Measurements from ENCODE around the gene LUZP1.

DNA sequence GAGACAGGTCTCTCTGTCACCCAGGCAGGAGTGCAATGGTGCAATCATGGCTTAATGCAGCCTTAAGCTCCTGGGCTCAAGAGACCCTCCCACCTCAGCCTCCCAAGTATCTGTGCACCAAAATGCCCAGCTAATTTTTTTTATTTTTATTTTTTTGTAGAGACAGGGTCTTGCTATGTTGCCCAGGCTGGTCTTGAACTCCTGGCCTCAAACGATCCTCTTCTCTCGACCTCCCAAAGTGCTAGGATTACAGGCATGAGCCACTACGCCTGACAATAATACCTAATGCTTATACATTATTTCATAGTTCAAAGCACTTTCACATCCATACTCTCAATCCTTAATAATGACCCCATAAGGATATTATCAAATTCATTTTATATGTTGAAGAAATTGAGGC lies 48.3 kb downstream of the LUZP1 start:
- TF ChIP-seq, protein P1, sequence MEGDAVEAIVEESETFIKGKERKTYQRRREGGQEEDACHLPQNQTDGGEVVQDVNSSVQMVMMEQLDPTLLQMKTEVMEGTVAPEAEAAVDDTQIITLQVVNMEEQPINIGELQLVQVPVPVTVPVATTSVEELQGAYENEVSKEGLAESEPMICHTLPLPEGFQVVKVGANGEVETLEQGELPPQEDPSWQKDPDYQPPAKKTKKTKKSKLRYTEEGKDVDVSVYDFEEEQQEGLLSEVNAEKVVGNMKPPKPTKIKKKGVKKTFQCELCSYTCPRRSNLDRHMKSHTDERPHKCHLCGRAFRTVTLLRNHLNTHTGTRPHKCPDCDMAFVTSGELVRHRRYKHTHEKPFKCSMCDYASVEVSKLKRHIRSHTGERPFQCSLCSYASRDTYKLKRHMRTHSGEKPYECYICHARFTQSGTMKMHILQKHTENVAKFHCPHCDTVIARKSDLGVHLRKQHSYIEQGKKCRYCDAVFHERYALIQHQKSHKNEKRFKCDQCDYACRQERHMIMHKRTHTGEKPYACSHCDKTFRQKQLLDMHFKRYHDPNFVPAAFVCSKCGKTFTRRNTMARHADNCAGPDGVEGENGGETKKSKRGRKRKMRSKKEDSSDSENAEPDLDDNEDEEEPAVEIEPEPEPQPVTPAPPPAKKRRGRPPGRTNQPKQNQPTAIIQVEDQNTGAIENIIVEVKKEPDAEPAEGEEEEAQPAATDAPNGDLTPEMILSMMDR (tag by site-specific recombination; IDR thresholded peaks at IDR 0.05): no peak
- TF ChIP-seq ZNF146 (tag by site-specific recombination; IDR thresholded peaks at IDR 0.05) (no peak), ZFP3 (tag by site-specific recombination; IDR thresholded peaks at IDR 0.05; ENCODE audit: low read depth) (no peak), ZNF488 (tag by site-specific recombination; IDR thresholded peaks at IDR 0.05) (no peak), ZNF747 (tag by site-specific recombination; IDR thresholded peaks at IDR 0.05) (no peak), ZNF223 (tag by site-specific recombination; IDR thresholded peaks at IDR 0.05) (no peak), ZNF416 (tag by site-specific recombination; IDR thresholded peaks at IDR 0.05) (no peak), SP3 (tag by site-specific recombination; IDR thresholded peaks at IDR 0.05) (no peak), ZNF629 (tag by site-specific recombination; IDR thresholded peaks at IDR 0.05) (no peak), TCF7L2 (IDR thresholded peaks at IDR 0.05; ENCODE audit: borderline replicate concordance, low read depth, low read length) (no peak)
- TF ChIP-seq, protein P2, sequence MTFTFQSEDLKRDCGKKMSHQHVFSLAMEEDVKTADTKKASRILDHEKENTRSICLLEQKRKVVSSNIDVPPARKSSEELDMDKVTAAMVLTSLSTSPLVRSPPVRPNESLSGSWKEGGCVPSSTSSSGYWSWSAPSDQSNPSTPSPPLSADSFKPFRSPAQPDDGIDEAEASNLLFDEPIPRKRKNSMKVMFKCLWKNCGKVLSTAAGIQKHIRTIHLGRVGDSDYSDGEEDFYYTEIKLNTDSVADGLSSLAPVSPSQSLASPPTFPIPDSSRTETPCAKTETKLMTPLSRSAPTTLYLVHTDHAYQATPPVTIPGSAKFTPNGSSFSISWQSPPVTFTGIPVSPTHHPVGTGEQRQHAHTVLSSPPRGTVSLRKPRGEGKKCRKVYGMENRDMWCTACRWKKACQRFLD (tag by site-specific recombination; IDR thresholded peaks at IDR 0.05): no peak
- TF ChIP-seq, protein P3, sequence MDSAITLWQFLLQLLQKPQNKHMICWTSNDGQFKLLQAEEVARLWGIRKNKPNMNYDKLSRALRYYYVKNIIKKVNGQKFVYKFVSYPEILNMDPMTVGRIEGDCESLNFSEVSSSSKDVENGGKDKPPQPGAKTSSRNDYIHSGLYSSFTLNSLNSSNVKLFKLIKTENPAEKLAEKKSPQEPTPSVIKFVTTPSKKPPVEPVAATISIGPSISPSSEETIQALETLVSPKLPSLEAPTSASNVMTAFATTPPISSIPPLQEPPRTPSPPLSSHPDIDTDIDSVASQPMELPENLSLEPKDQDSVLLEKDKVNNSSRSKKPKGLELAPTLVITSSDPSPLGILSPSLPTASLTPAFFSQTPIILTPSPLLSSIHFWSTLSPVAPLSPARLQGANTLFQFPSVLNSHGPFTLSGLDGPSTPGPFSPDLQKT (IDR thresholded peaks at IDR 0.05; ENCODE audit: borderline replicate concordance, low read depth, low read length): no peak
